Measurements from ENCODE around the gene VSIG8. TPM values are rescaled to one million over a fixed set of nuclear protein-coding genes. Genes with fewer than 3 reads are reported as not detected.

Gene VSIG8
- total and polyA plus RNA-seq, 2 donors (not counting 1 experiment from before 2014, with no cell fraction given) = not detected

DNA sequence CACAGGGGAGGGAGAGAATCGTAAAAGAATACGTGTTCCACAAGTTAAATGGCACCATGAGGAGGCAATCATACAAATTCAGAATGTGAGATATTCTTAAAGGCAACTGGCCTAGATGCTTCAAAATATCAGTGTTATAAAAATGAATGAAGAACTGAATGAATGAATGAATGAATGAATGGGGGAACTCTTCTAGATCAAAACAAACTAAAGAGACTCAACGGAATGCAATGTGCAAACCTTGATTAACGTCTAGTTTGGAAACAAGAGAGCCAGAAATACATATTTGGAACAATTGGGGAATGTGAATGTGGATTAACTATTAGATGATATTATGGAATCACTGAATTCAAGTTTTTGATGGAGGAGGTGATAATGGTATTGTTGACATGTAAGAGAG, 20.7 kb upstream of the VSIG8 start:
- TF ChIP-seq, protein P1, sequence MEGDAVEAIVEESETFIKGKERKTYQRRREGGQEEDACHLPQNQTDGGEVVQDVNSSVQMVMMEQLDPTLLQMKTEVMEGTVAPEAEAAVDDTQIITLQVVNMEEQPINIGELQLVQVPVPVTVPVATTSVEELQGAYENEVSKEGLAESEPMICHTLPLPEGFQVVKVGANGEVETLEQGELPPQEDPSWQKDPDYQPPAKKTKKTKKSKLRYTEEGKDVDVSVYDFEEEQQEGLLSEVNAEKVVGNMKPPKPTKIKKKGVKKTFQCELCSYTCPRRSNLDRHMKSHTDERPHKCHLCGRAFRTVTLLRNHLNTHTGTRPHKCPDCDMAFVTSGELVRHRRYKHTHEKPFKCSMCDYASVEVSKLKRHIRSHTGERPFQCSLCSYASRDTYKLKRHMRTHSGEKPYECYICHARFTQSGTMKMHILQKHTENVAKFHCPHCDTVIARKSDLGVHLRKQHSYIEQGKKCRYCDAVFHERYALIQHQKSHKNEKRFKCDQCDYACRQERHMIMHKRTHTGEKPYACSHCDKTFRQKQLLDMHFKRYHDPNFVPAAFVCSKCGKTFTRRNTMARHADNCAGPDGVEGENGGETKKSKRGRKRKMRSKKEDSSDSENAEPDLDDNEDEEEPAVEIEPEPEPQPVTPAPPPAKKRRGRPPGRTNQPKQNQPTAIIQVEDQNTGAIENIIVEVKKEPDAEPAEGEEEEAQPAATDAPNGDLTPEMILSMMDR (IDR thresholded peaks at IDR 0.05) = no peak
- no peak for TF ChIP-seq EZH2 (IDR thresholded peaks at IDR 0.05; ENCODE audit: borderline replicate concordance, insufficient read depth, low read depth, low read length, poor library complexity, severe bottlenecking)
- no peak overlapping the region for H3K4me3 ChIP-seq (ENCODE audit: control extremely low read depth in 1 of 5, extremely low read depth in 1 of 5, insufficient read depth in 1 of 5, low read depth in 2 of 5, low read length in 4 of 5)
- H4K20me1 ChIP-seq (ENCODE audit: control insufficient read depth, insufficient read depth, low read length, poor library complexity, severe bottlenecking) = no peaks in the 10 kb centered on the region
- H3K9ac ChIP-seq (ENCODE audit: low read length) = no peak overlapping the region
- no peaks in the 10 kb centered on the region for H3K4me1 ChIP-seq (ENCODE audit: control insufficient read depth in 2 of 2, insufficient read depth in 2 of 2, low read length in 2 of 2)
- CTCF ChIA-PET = interaction anchor here (1.1 kb wide), 1 partner anchor 9 kb away, joined by 3 read pairs; no protein-coding TSS in a partner anchor
- Mint-ChIP-seq H3K27ac (no peak overlapping the region), H3K27me3 (no peaks in the 10 kb centered on the region), H3K4me3 (no peak overlapping the region), H3K9me3 (ENCODE audit: insufficient read depth) (no peaks in the 10 kb centered on the region), H3K4me1 (peaks cover 5% of the 10 kb centered on the region)
- H3K36me3 ChIP-seq (replicated peaks in 1 of 2; ENCODE audit: control extremely low read depth in 1 of 2, control insufficient read depth in 1 of 2, extremely low read depth in 1 of 2, insufficient read depth in 2 of 2, low read length in 1 of 2) = no peaks in the 10 kb centered on the region
- POLR2A ChIA-PET = no interaction called here
- H3K9me3 ChIP-seq (ENCODE audit: control extremely low read depth in 1 of 3, control insufficient read depth in 2 of 3, insufficient read depth in 1 of 3, low read length in 2 of 3) = no peaks in the 10 kb centered on the region
- no peak for DNase-seq
- 100% methylated on average over 1 of the region's 4 CpGs for WGBS (ENCODE audit: insufficient coverage)
- intact Hi-C loops (cut with micrococcal nuclease) = no loop called here
- H2AFZ ChIP-seq (ENCODE audit: insufficient read depth, low read depth, low read length, poor library complexity, severe bottlenecking) = no peak overlapping the region
- H3K27me3 ChIP-seq (replicated peaks in 1 of 4; ENCODE audit: control extremely low read depth in 1 of 4, control insufficient read depth in 3 of 4, insufficient read depth in 4 of 4, low read length in 3 of 4) = no peaks in the 10 kb centered on the region
- no peak overlapping the region for H3K27ac ChIP-seq (ENCODE audit: low read length in 2 of 2)
- no peak for ATAC-seq (ENCODE audit: low read depth)
- no peaks in the 10 kb centered on the region for H3K79me2 ChIP-seq (ENCODE audit: control insufficient read depth, insufficient read depth, low read length)
- H3K4me2 ChIP-seq (replicated peaks; ENCODE audit: low read depth, low read length, poor library complexity, severe bottlenecking) = no peak overlapping the region

DNA sequence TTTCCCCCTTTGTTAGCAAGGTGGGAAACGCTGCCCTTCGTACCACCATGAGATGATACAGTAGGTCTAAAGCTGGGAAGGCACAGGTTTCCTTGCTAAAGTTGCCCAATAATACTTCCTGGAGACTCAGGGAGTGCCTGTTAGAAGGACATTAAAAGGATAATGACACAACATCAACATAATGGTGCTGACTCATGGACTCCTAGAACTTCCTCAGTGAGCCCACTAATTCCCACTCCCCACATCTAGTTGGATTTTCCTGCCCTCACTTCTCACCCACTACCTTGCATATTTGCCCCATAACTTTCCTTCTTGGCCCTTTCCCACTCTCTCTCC, 20.0 kb upstream of the VSIG8 start:
- no peaks in the 10 kb centered on the region for H3K36me3 ChIP-seq (replicated peaks in 1 of 2; ENCODE audit: control extremely low read depth in 1 of 2, control insufficient read depth in 1 of 2, extremely low read depth in 1 of 2, insufficient read depth in 2 of 2, low read length in 1 of 2)
- Mint-ChIP-seq H3K27me3 (no peaks in the 10 kb centered on the region), H3K4me3 (no peak overlapping the region), H3K4me1 (peaks cover 5% of the 10 kb centered on the region), H3K9me3 (ENCODE audit: insufficient read depth) (no peaks in the 10 kb centered on the region), H3K27ac (no peak overlapping the region)
- H3K4me3 ChIP-seq (ENCODE audit: control extremely low read depth in 1 of 5, extremely low read depth in 1 of 5, insufficient read depth in 1 of 5, low read depth in 2 of 5, low read length in 4 of 5) = no peak overlapping the region
- TF ChIP-seq EZH2 (IDR thresholded peaks at IDR 0.05; ENCODE audit: borderline replicate concordance, insufficient read depth, low read depth, low read length, poor library complexity, severe bottlenecking) = no peak
- TF ChIP-seq, protein P1 (IDR thresholded peaks at IDR 0.05) = no peak
- no CpG with 5 or more reads among the region's 2 CpGs for WGBS (ENCODE audit: insufficient coverage)
- H3K79me2 ChIP-seq (ENCODE audit: control insufficient read depth, insufficient read depth, low read length) = no peaks in the 10 kb centered on the region
- H3K27me3 ChIP-seq (replicated peaks in 1 of 4; ENCODE audit: control extremely low read depth in 1 of 4, control insufficient read depth in 3 of 4, insufficient read depth in 4 of 4, low read length in 3 of 4) = no peaks in the 10 kb centered on the region
- intact Hi-C loops (cut with micrococcal nuclease) = no loop called here
- ChIA-PET POLR2A (no interaction called here), CTCF (interaction anchor here (1.0 kb wide), 1 partner anchor 83 kb away, joined by 3 read pairs; no protein-coding TSS in a partner anchor)
- H4K20me1 ChIP-seq (ENCODE audit: control insufficient read depth, insufficient read depth, low read length, poor library complexity, severe bottlenecking) = no peaks in the 10 kb centered on the region
- H3K4me1 ChIP-seq (ENCODE audit: control insufficient read depth in 2 of 2, insufficient read depth in 2 of 2, low read length in 2 of 2) = no peaks in the 10 kb centered on the region
- H3K9me3 ChIP-seq (ENCODE audit: control extremely low read depth in 1 of 3, control insufficient read depth in 2 of 3, insufficient read depth in 1 of 3, low read length in 2 of 3) = no peaks in the 10 kb centered on the region
- no peak overlapping the region for H3K27ac ChIP-seq (ENCODE audit: low read length in 2 of 2)
- H2AFZ ChIP-seq (ENCODE audit: insufficient read depth, low read depth, low read length, poor library complexity, severe bottlenecking) = no peak overlapping the region
- ATAC-seq (ENCODE audit: low read depth) = no peak
- no peak overlapping the region for H3K9ac ChIP-seq (ENCODE audit: low read length)
- no peak for DNase-seq
- no peak overlapping the region for H3K4me2 ChIP-seq (replicated peaks; ENCODE audit: low read depth, low read length, poor library complexity, severe bottlenecking)
